H1 (cell line): Measurements from ENCODE around the gene RENBP. TPM values are rescaled to one million over a fixed set of nuclear protein-coding genes. Genes with fewer than 3 reads are reported as not detected.

Experiments used
- CTCF ChIA-PET: fragments of 300-600 bp; sonication (Branson Sonifier 250); formaldehyde crosslinking; loops from one replicate; lab custom pipeline; 2021; ENCODE audit not compliant: partially characterized antibody; lab: Charles Lee
- POLR2A ChIA-PET: fragments of 300-600 bp; sonication (Branson Sonifier 250); formaldehyde crosslinking; loops from one replicate; lab custom pipeline; 2021; ENCODE audit warnings: inconsistent platforms; ENCODE audit not compliant: partially characterized antibody; lab: Charles Lee
- DNase-seq, 2 experiments: peaks; one replicate each; pipeline versions ENCODE4 v3.0.0 to v3.0.0-alpha.2; 2010 to 2022; ENCODE audit warnings: low spot score in 2 of 2, low read depth in 1 of 2, mixed read lengths in 1 of 2
- FAIRE-seq: peaks from 2 replicates; lab custom pipeline; 2011; peaks lifted over from hg19 to GRCh38; lab: Jason Lieb, UNC
- H2AFZ ChIP-seq: 2 replicates; pipeline ENCODE4 v1.8.1; 2012; ENCODE audit warnings: low read length, inconsistent platforms
- H2AK5ac ChIP-seq: 2 replicates; pipeline ENCODE4 v1.6.1; 2013; ENCODE audit warnings: low read depth, low read length
- H2BK120ac ChIP-seq: replicated peaks from 2 replicates; pipeline ENCODE3; 2013; ENCODE audit warnings: low read depth, low read length, inconsistent platforms
- H2BK12ac ChIP-seq: 2 replicates; pipeline ENCODE4 v1.6.1; 2013; ENCODE audit warnings: low read depth, low read length
- H2BK15ac ChIP-seq: 2 replicates; pipeline ENCODE4 v1.6.1; 2013; ENCODE audit warnings: low read length
- H2BK20ac ChIP-seq: 2 replicates; pipeline ENCODE4 v1.6.1; 2013; ENCODE audit warnings: low read length
- H2BK5ac ChIP-seq: 2 replicates; pipeline ENCODE4 v1.6.1; 2013; ENCODE audit warnings: low read depth, low read length
- H3K14ac ChIP-seq: 2 replicates; pipeline ENCODE4 v1.6.1; 2013; ENCODE audit warnings: inconsistent platforms; ENCODE audit not compliant: insufficient read length
- H3K18ac ChIP-seq: 2 replicates; pipeline ENCODE4 v1.6.1; 2013; ENCODE audit warnings: low read length; ENCODE audit errors: extremely low read depth
- H3K23ac ChIP-seq: 2 replicates; pipeline ENCODE4 v1.6.1; 2013; ENCODE audit warnings: inconsistent platforms; ENCODE audit not compliant: insufficient read length
- H3K23me2 ChIP-seq: 2 replicates; pipeline ENCODE4 v1.6.1; 2013; ENCODE audit warnings: low read depth, low read length
- H3K27ac ChIP-seq: 2 replicates; pipeline ENCODE4 v1.6.1; 2011; ENCODE audit warnings: low read depth, low read length, inconsistent platforms
- H3K27me3 ChIP-seq, 4 experiments: replicated peaks in 1 of 4; 1 replicate in 1 of 4; 2 replicates in 3 of 4; pipeline versions ENCODE4 v1.6.1 to v1.8.1; 2011 to 2013; ENCODE audit warnings: low read length in 3 of 4, mild to moderate bottlenecking in 3 of 4, inconsistent platforms in 2 of 4, mixed read lengths in 2 of 4, moderate library complexity in 1 of 4; ENCODE audit not compliant: control insufficient read depth in 3 of 4, insufficient read depth in 3 of 4; ENCODE audit errors: extremely low read depth in 1 of 4
- H3K36me3 ChIP-seq, 4 experiments: 2 replicates each; pipeline versions ENCODE4 v1.6.1 to v1.8.1; 2011 to 2013; ENCODE audit warnings: mild to moderate bottlenecking in 4 of 4, low read length in 3 of 4, moderate library complexity in 2 of 4, control low read depth in 1 of 4, inconsistent platforms in 1 of 4; ENCODE audit not compliant: insufficient read depth in 4 of 4, control insufficient read depth in 2 of 4
- H3K4ac ChIP-seq: replicated peaks from 2 replicates; pipeline ENCODE3; 2013; ENCODE audit warnings: low read length, low read depth, mixed read lengths, inconsistent platforms; ENCODE audit not compliant: insufficient read length
- H3K4me1 ChIP-seq, 4 experiments: replicated peaks in 1 of 4; 1 replicate in 1 of 4; 2 replicates in 3 of 4; pipeline versions ENCODE4 v1.6.1 to v1.8.1; 2011 to 2013; ENCODE audit warnings: low read length in 3 of 4, inconsistent platforms in 2 of 4, mixed read lengths in 1 of 4; ENCODE audit not compliant: insufficient read depth in 4 of 4, control insufficient read depth in 3 of 4
- H3K4me2 ChIP-seq, 2 experiments: 2 replicates each; pipeline versions ENCODE4 v1.6.1 to v1.8.1; 2011 to 2013; ENCODE audit warnings: low read depth in 2 of 2, low read length in 2 of 2, control low read depth in 1 of 2, inconsistent platforms in 1 of 2, mild to moderate bottlenecking in 1 of 2; ENCODE audit not compliant: insufficient read depth in 1 of 2
- H3K4me3 ChIP-seq, 4 experiments: fragments of 200-600, 300-600 bp in 1 of 4; sonication (generic), shearing (Covaris generic), sonication (Bioruptor Twin) in 1 of 4; 2 replicates each; pipeline versions ENCODE4 v1.5.1 to v1.8.1; 2011 to 2016; ENCODE audit warnings: low read length in 4 of 4, low read depth in 3 of 4, control low read depth in 2 of 4, inconsistent platforms in 2 of 4, mild to moderate bottlenecking in 2 of 4, mixed read lengths in 1 of 4, moderate library complexity in 1 of 4; ENCODE audit not compliant: insufficient read depth in 2 of 4; ENCODE audit errors: extremely low read depth in 1 of 4
- H3K56ac ChIP-seq: replicated peaks from 2 replicates; pipeline ENCODE3; 2013; ENCODE audit warnings: low read depth, mild to moderate bottlenecking, mixed read lengths, low read length, inconsistent platforms; ENCODE audit not compliant: insufficient read length
- H3K79me1 ChIP-seq: 2 replicates; pipeline ENCODE4 v1.6.1; 2013; ENCODE audit warnings: low read depth, low read length, control low read depth
- H3K79me2 ChIP-seq, 2 experiments: 2 replicates each; pipeline versions ENCODE4 v1.6.1 to v1.8.1; 2012 to 2013; ENCODE audit warnings: low read length in 2 of 2, mild to moderate bottlenecking in 2 of 2, inconsistent platforms in 1 of 2; ENCODE audit not compliant: insufficient read depth in 2 of 2, control insufficient read depth in 1 of 2
- H3K9ac ChIP-seq, 4 experiments: replicated peaks in 1 of 4; 1 replicate in 1 of 4; 2 replicates in 3 of 4; pipeline versions ENCODE4 v1.6.1 to v1.8.1; 2011 to 2013; ENCODE audit warnings: low read depth in 3 of 4, low read length in 3 of 4, control low read depth in 2 of 4, mild to moderate bottlenecking in 2 of 4, moderate library complexity in 2 of 4, inconsistent platforms in 1 of 4; ENCODE audit errors: extremely low read depth in 1 of 4
- H3K9me3 ChIP-seq, 2 experiments: 2 replicates each; pipeline versions ENCODE4 v1.6.1 to v1.8.1; 2012 to 2013; ENCODE audit warnings: mild to moderate bottlenecking in 2 of 2, moderate library complexity in 2 of 2, control low read depth in 1 of 2, inconsistent platforms in 1 of 2, low read depth in 1 of 2, low read length in 1 of 2, mixed read lengths in 1 of 2; ENCODE audit not compliant: insufficient read depth in 2 of 2
- H4K20me1 ChIP-seq, 2 experiments: replicated peaks in 1 of 2; 2 replicates each; pipeline versions ENCODE3 to v1.8.1; 2011 to 2013; ENCODE audit warnings: inconsistent platforms in 2 of 2, low read length in 2 of 2, mild to moderate bottlenecking in 1 of 2; ENCODE audit not compliant: insufficient read depth in 2 of 2, control insufficient read depth in 1 of 2
- H4K5ac ChIP-seq: 2 replicates; pipeline ENCODE4 v1.6.1; 2013; ENCODE audit warnings: low read length, low read depth, mixed read lengths, inconsistent platforms; ENCODE audit not compliant: insufficient read length
- H4K8ac ChIP-seq: 2 replicates; pipeline ENCODE4 v1.8.0; 2013; ENCODE audit warnings: mild to moderate bottlenecking, moderate library complexity, low read length, inconsistent platforms; ENCODE audit not compliant: insufficient read depth; ENCODE audit errors: extremely low read depth
- H4K91ac ChIP-seq: replicated peaks from 2 replicates; pipeline ENCODE3; 2013; ENCODE audit warnings: low read length, mixed read lengths, inconsistent platforms; ENCODE audit not compliant: insufficient read length
- PHF8 ChIP-seq: fragments of 200-600 bp; sonication (generic); conservative IDR thresholded peaks from 2 replicates; pipeline ENCODE4 v1.7.1; 2012; ENCODE audit warnings: low read depth, mild to moderate bottlenecking, inconsistent platforms, low read length, moderate library complexity
- SAP30 ChIP-seq: fragments of 300-600 bp; sonication (generic); IDR thresholded peaks from 2 replicates; pipeline ENCODE4 v1.7.1; 2012; ENCODE audit warnings: low read length, moderate library complexity, mild to moderate bottlenecking, inconsistent platforms; ENCODE audit not compliant: insufficient read depth, insufficient replicate concordance
- SRF ChIP-seq: IDR thresholded peaks from 2 replicates; pipeline ENCODE4 v1.6.1; 2011; ENCODE audit warnings: mild to moderate bottlenecking, low read depth, low read length, moderate library complexity
- TBP ChIP-seq: IDR thresholded peaks from 2 replicates; pipeline ENCODE4 v1.6.1; 2011; ENCODE audit warnings: low read depth, low read length, improper control_type of control experiment
- polyA plus RNA-seq, 7 experiments: library from polyadenylated mRNA; depleted of rRNA in 3 of 7; stranded (reverse) in 5 of 7; unstranded in 2 of 7; fragments of >200 nt in 5 of 7; fragments of 200-250 nt in 2 of 7; gene quantifications; 1 replicate in 5 of 7; 2 replicates in 1 of 7; 4 replicates in 1 of 7; pipeline versions ENCODE4 v1.2.1 to v1.2.3, GENCODE V29; 2011 to 2013; ENCODE audit warnings: missing spikeins in 2 of 7, mixed read lengths in 2 of 7
- total RNA-seq: library from RNA; stranded (reverse); fragmentation: NEBNext Ultra II Directional; extraction: Animal tissue kit (Norgen Biotek cat#: 25700); gene quantifications from 2 replicates; pipeline ENCODE4 v1.2.1, GENCODE V29; 2021

The RENBP gene
- total and polyA plus RNA-seq, 2 of the 8 experiments (the other 6 are each of a cell fraction or from before 2014, with no cell fraction given): 12.4 to 21.8 TPM

GRCh38 chrX:153897899-153898298, 46.5 kb downstream of the RENBP start:
- H3K18ac ChIP-seq: no peak overlapping the region
- no peak overlapping the region for H3K56ac ChIP-seq
- FAIRE-seq: peak; percentile 13
- TF ChIP-seq SAP30 (no peak), SRF (no peak), PHF8 (no peak), TBP (no peak)
- no peaks in the 10 kb centered on the region for H3K36me3 ChIP-seq
- H2AK5ac ChIP-seq: no peak overlapping the region
- H4K91ac ChIP-seq: no peak overlapping the region
- ChIA-PET CTCF (no interaction called here), POLR2A (interaction anchor here (0.9 kb wide), 1 partner anchor 49 kb away, joined by 3 read pairs; no protein-coding TSS in a partner anchor)
- H3K9me3 ChIP-seq: no peaks in the 10 kb centered on the region
- no peak overlapping the region for H3K14ac ChIP-seq
- no peaks in the 10 kb centered on the region for H3K79me1 ChIP-seq
- H3K79me2 ChIP-seq: no peaks in the 10 kb centered on the region
- no peak overlapping the region for H2BK12ac ChIP-seq
- no peak overlapping the region for H2BK5ac ChIP-seq
- H4K5ac ChIP-seq: no peak overlapping the region
- no peaks in the 10 kb centered on the region for H3K27me3 ChIP-seq
- H4K20me1 ChIP-seq: peaks cover 0 to 2% of the 10 kb centered on the region in 2 experiments
- no peak overlapping the region for H3K4me2 ChIP-seq
- peaks cover 0 to 8% (median 0%) of the 10 kb centered on the region in 4 experiments; a peak in 1 of 7 replicates for H3K4me1 ChIP-seq
- no peak overlapping the region for H2BK20ac ChIP-seq
- no peak overlapping the region for H3K27ac ChIP-seq
- DNase-seq: no peak
- no peak overlapping the region for H2BK120ac ChIP-seq
- H2BK15ac ChIP-seq: no peak overlapping the region
- H3K9ac ChIP-seq: no peak overlapping the region
- H3K4me3 ChIP-seq: no peak overlapping the region
- H4K8ac ChIP-seq: no peak overlapping the region
- no peak overlapping the region for H3K23ac ChIP-seq
- no peak overlapping the region for H2AFZ ChIP-seq
- H3K23me2 ChIP-seq: peaks cover 3% of the 10 kb centered on the region; the same call in 1 of the 2 replicates
- no peak overlapping the region for H3K4ac ChIP-seq
